Measurements from ENCODE around the gene CDK11A.
A peak's percentile ranks its signal among the peaks of the same experiment; 100 is the strongest.

CDK11A gene

GRCh38 chr1:1763657-1764621 lies 39.8 kb upstream of the CDK11A start:
- H3K4me3 ChIP-seq (ENCODE audit: control insufficient read depth, low read depth, low read length), result no peak overlapping the region
- DNase-seq (ENCODE audit: low read depth), result peak; percentile 16
- TF ChIP-seq CTCF (IDR thresholded peaks at IDR 0.05; ENCODE audit: control insufficient read depth, insufficient read depth, low read depth, low read length, missing control alignments), result peak; percentile 13

GRCh38 chr1:1761504-1762376 lies 37.6 kb upstream of the CDK11A start:
- H3K4me3 ChIP-seq (ENCODE audit: control insufficient read depth, low read depth, low read length), result no peak overlapping the region
- no peak for DNase-seq (ENCODE audit: low read depth)
- TF ChIP-seq CTCF (IDR thresholded peaks at IDR 0.05; ENCODE audit: control insufficient read depth, insufficient read depth, low read depth, low read length, missing control alignments), result no peak

GRCh38 chr1:1760715-1761114 lies 36.6 kb upstream of the CDK11A start:
- H3K4me3 ChIP-seq (ENCODE audit: control insufficient read depth, low read depth, low read length), result no peak overlapping the region
- no peak for TF ChIP-seq CTCF (IDR thresholded peaks at IDR 0.05; ENCODE audit: control insufficient read depth, insufficient read depth, low read depth, low read length, missing control alignments)
- DNase-seq (ENCODE audit: low read depth), result no peak

GRCh38 chr1:1760345-1760650 lies 36.1 kb upstream of the CDK11A start:
- TF ChIP-seq CTCF (IDR thresholded peaks at IDR 0.05; ENCODE audit: control insufficient read depth, insufficient read depth, low read depth, low read length, missing control alignments), result no peak
- DNase-seq (ENCODE audit: low read depth), result no peak
- H3K4me3 ChIP-seq (ENCODE audit: control insufficient read depth, low read depth, low read length), result no peak overlapping the region

GRCh38 chr1:1759456-1760344 lies 35.5 kb upstream of the CDK11A start:
- H3K4me3 ChIP-seq (ENCODE audit: control insufficient read depth, low read depth, low read length), result no peak overlapping the region
- DNase-seq (ENCODE audit: low read depth), result no peak
- TF ChIP-seq CTCF (IDR thresholded peaks at IDR 0.05; ENCODE audit: control insufficient read depth, insufficient read depth, low read depth, low read length, missing control alignments), result no peak
